ENCODE data around the gene ARSI. TPM values are rescaled to one million over a fixed set of nuclear protein-coding genes. Genes with fewer than 3 reads are reported as not detected.

ARSI gene
- total RNA-seq, 1 experiment from 2014 or later, result 6.3 TPM

DNA sequence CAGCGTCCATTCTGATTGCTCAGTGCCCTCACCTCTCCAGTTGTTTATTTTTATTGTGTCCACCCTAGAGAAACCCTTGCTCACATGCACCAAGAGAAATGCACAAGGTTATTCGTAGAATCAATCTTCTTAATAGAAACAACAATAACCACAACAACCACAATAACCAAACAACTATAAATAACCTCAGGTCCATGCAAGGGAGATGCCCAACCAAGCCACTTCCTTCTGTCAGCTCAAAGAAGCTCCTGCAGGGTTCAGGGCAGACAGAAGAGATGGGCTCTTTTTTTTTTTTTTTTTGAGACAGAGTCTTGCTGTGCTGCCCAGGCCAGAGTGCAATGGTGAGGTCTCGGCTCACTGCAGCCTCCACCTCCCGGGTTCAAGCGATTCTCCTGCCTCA, 39.9 kb upstream of the ARSI start:
- no peaks in the 10 kb centered on the region for H3K27me3 ChIP-seq (ENCODE audit: low read length)
- peaks cover 1% of the 10 kb centered on the region; the same call in 1 of the 2 replicates for H3K9me2 ChIP-seq (replicated peaks; ENCODE audit: low read length)
- H3K27ac ChIP-seq (ENCODE audit: low read length), result no peak overlapping the region
- CTCF ChIA-PET, result interaction anchor here (0.6 kb wide), 1 partner anchor 276 kb away, joined by 3 read pairs; no protein-coding TSS in a partner anchor
- no peak overlapping the region for H3K9ac ChIP-seq (ENCODE audit: low read length)
- no TSS peak for BruUV-seq (replicated peaks)
- H3K4me3 ChIP-seq (ENCODE audit: low read length), result no peak overlapping the region
- ATAC-seq, result no peak
- intact Hi-C loops (cut with micrococcal nuclease), result no loop called here
- H4K20me1 ChIP-seq (ENCODE audit: low read length), result no peaks in the 10 kb centered on the region
- DNase-seq, result no peak
- no peak overlapping the region for H3K4me2 ChIP-seq (ENCODE audit: low read length)
- H3K79me2 ChIP-seq (ENCODE audit: low read length), result no peaks in the 10 kb centered on the region
- no peak for TF ChIP-seq EZH2phosphoT487 (IDR thresholded peaks at IDR 0.05; ENCODE audit: borderline replicate concordance, low read length)
- no peak for TF ChIP-seq EZH2 (IDR thresholded peaks at IDR 0.05; ENCODE audit: low read length, unreplicated experiment)
- no peak for TF ChIP-seq CTCF (conservative IDR thresholded peaks at IDR 0.05; ENCODE audit: low read depth, low read length)
- no peak overlapping the region for H2AFZ ChIP-seq (ENCODE audit: low read length)
- H3K9me3 ChIP-seq (ENCODE audit: low read length), result no peaks in the 10 kb centered on the region
- no peaks in the 10 kb centered on the region for H3F3A ChIP-seq (ENCODE audit: low read length, unreplicated experiment)
- POLR2A ChIA-PET (ENCODE audit: unreplicated experiment), result no interaction called here
- H3K36me3 ChIP-seq (ENCODE audit: low read depth, low read length), result no peaks in the 10 kb centered on the region
- no peaks in the 10 kb centered on the region for H3K4me1 ChIP-seq (ENCODE audit: insufficient read depth, low read length)

DNA sequence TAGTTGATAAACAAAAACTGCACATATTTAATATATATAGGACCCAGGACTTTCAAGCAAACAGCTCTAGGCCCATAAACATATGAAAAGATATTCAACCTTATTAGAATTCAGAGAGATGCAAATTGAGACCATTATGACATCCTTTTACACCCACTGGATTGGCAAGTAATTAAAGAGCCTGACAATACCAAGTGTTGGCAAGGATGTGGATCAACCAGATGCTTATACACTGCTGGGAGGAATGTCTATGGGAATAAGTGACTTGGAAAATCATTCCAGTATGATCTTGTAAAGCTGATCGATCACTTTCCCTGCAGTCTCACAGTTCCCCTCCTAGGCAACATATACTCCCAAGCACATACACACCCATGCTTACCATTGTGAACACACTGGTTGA, 39.3 kb upstream of the ARSI start:
- ChIA-PET POLR2A (ENCODE audit: unreplicated experiment) (no interaction called here), CTCF (no interaction called here)
- no peak overlapping the region for H3K27ac ChIP-seq (ENCODE audit: low read length)
- ATAC-seq, result no peak
- H3K4me1 ChIP-seq (ENCODE audit: insufficient read depth, low read length), result no peaks in the 10 kb centered on the region
- no TSS peak for BruUV-seq (replicated peaks)
- H4K20me1 ChIP-seq (ENCODE audit: low read length), result no peaks in the 10 kb centered on the region
- intact Hi-C loops (cut with micrococcal nuclease), result no loop called here
- no peak overlapping the region for H3K4me2 ChIP-seq (ENCODE audit: low read length)
- TF ChIP-seq EZH2phosphoT487 (IDR thresholded peaks at IDR 0.05; ENCODE audit: borderline replicate concordance, low read length) (no peak), EZH2 (IDR thresholded peaks at IDR 0.05; ENCODE audit: low read length, unreplicated experiment) (no peak), CTCF (conservative IDR thresholded peaks at IDR 0.05; ENCODE audit: low read depth, low read length) (no peak)
- H3K4me3 ChIP-seq (ENCODE audit: low read length), result no peak overlapping the region
- H3K36me3 ChIP-seq (ENCODE audit: low read depth, low read length), result no peaks in the 10 kb centered on the region
- H3K9ac ChIP-seq (ENCODE audit: low read length), result no peak overlapping the region
- no peak for DNase-seq
- no peaks in the 10 kb centered on the region for H3F3A ChIP-seq (ENCODE audit: low read length, unreplicated experiment)
- H3K9me3 ChIP-seq (ENCODE audit: low read length), result no peaks in the 10 kb centered on the region
- H2AFZ ChIP-seq (ENCODE audit: low read length), result no peak overlapping the region
- peaks cover 7% of the 10 kb centered on the region for H3K9me2 ChIP-seq (replicated peaks; ENCODE audit: low read length)
- H3K79me2 ChIP-seq (ENCODE audit: low read length), result no peaks in the 10 kb centered on the region
- H3K27me3 ChIP-seq (ENCODE audit: low read length), result no peaks in the 10 kb centered on the region

- ChIA-PET POLR2A (ENCODE audit: unreplicated experiment) (no interaction called here), CTCF (no interaction called here)
- no peaks in the 10 kb centered on the region for H3K79me2 ChIP-seq (ENCODE audit: low read length)
- no peak overlapping the region for H2AFZ ChIP-seq (ENCODE audit: low read length)
- TF ChIP-seq CTCF (conservative IDR thresholded peaks at IDR 0.05; ENCODE audit: low read depth, low read length) (no peak), EZH2phosphoT487 (IDR thresholded peaks at IDR 0.05; ENCODE audit: borderline replicate concordance, low read length) (no peak)
- no peak for DNase-seq
- no peaks in the 10 kb centered on the region for H3F3A ChIP-seq (ENCODE audit: low read length, unreplicated experiment)
- H3K4me3 ChIP-seq (ENCODE audit: low read length), result no peak overlapping the region
- no TSS peak for BruUV-seq (replicated peaks)
- no peaks in the 10 kb centered on the region for H3K27me3 ChIP-seq (ENCODE audit: low read length)
- H3K36me3 ChIP-seq (ENCODE audit: low read depth, low read length), result no peaks in the 10 kb centered on the region
- no peak overlapping the region for H3K27ac ChIP-seq (ENCODE audit: low read length)
- H3K4me1 ChIP-seq (ENCODE audit: insufficient read depth, low read length), result no peaks in the 10 kb centered on the region
- no peak overlapping the region for H3K4me2 ChIP-seq (ENCODE audit: low read length)
- H3K9ac ChIP-seq (ENCODE audit: low read length), result no peak overlapping the region
- H3K9me3 ChIP-seq (ENCODE audit: low read length), result no peaks in the 10 kb centered on the region
- intact Hi-C loops (cut with micrococcal nuclease), result no loop called here
- H4K20me1 ChIP-seq (ENCODE audit: low read length), result no peaks in the 10 kb centered on the region
- no peak for ATAC-seq
- peaks cover 7% of the 10 kb centered on the region for H3K9me2 ChIP-seq (replicated peaks; ENCODE audit: low read length)
Measured at GRCh38 chr5:150341331-150341730, 38.6 kb upstream of the ARSI start.

Data from PC-3 (cell line).